ENCODE measurements around the gene ACAD9. TPM values are rescaled to one million over a fixed set of nuclear protein-coding genes. Genes with fewer than 3 reads are reported as not detected.
A peak's percentile ranks its signal among the peaks of the same experiment; 100 is the strongest.

The ACAD9 gene
- total RNA-seq, 2 donors from 2014 or later: 59.8 to 60.3 TPM

DNA sequence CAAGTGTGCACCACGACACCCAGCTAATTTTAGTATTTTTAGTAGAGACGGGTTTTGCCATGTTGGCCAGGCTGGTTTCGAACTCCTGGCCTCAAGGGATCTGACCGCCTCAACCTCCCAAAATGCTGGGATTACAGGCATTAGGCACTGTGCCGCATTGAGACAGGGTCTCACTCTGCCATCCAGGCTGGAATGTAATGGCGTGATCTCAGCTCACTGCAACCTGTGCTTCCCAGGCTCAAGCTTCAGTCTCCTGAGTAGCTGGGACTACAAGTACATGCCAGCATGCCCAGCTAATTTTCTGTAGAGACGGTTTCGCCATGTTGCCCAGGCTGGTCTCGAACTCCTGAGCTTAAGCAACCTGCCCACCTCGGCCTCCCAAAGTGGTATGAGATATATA, 51.6 kb downstream of the ACAD9 start:
- H3K4me1 Mint-ChIP-seq: no peaks in the 10 kb centered on the region
- H3K4me3 Mint-ChIP-seq: no peak overlapping the region
- H3K27ac Mint-ChIP-seq: no peak overlapping the region
- H3K27me3 Mint-ChIP-seq: peaks cover 3% of the 10 kb centered on the region
- no peaks in the 10 kb centered on the region for H3K9me3 Mint-ChIP-seq
- H3K36me3 Mint-ChIP-seq (ENCODE audit: low read depth): no peaks in the 10 kb centered on the region
- no peak for ATAC-seq (replicated peaks)

DNA sequence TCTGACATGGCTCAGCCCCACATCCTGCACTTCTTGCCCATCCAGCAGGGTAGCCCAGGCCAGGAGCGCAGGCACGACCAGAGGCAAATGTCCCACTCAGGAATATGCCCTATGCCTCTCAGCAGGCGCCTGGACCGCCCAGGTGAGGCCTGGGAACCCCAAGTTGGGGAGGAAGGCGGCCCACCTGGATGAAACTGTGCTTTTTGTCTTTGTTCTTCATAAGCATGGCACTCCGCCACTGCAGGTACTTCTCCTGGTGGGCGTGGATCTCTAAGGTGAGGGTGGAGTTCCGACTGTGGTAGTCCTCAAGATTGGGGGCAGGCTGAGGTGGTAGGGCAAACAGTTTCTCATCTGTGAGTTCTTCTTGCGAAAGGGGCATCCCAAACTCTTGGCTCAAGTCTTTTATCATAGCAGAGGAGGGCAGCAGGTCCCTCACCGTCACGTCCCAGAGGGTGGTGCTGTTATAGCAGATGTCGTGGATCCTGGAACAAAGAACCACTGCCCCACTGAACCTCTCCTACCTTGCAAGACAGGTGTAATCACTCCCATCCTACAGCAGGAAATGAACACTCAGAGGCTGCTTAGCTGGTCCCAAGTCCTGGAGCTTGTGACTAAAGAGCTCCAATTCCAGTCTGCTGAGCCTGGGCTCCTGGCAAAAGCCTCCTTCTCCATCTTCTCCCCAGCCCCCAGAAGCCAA, 53.2 kb downstream of the ACAD9 start:
- Mint-ChIP-seq H3K9me3 (no peaks in the 10 kb centered on the region), H3K36me3 (ENCODE audit: low read depth) (no peaks in the 10 kb centered on the region), H3K4me1 (no peaks in the 10 kb centered on the region), H3K27me3 (peaks cover 3% of the 10 kb centered on the region), H3K4me3 (no peak overlapping the region), H3K27ac (no peak overlapping the region)
- no peak for ATAC-seq (replicated peaks)

DNA sequence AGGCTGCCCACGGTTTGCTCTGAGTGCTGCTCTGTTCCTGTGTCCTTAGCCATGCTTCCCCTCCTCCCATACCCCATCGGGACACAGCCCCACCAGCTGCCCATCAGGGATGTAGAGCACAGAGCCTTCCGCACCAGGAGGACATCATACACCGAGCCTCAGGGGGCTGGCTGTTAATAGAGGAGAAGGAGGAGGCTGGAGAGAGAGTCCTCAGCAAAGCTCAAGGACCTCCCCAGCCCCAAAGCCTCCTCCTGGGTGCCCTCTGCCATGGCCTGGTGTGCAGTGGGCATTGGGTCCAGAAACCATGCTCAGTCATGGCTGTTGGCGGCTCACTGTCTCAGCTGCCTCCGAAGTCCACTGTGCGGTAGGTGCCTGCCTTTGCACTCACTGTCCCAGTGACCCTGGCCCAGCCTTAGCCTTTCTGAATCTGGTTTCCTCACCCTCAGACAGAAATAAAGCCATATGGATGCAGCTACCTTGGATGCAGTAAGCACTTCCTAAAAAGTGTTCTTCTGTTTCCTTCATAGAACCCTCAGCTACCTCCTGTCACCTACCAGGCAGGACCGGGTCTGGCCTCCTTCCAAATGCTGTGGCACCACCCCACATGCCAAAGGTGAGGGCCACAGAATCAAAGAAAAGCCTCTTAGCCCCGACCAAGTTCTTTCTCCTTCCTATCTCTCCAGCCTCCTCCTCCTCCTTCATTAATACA, 53.9 kb downstream of the ACAD9 start:
- H3K4me3 Mint-ChIP-seq: no peak overlapping the region
- H3K9me3 Mint-ChIP-seq: no peaks in the 10 kb centered on the region
- peaks cover 3% of the 10 kb centered on the region for H3K27me3 Mint-ChIP-seq
- peak overlapping the region; percentile 48 for H3K27ac Mint-ChIP-seq
- no peaks in the 10 kb centered on the region for H3K4me1 Mint-ChIP-seq
- no peak for ATAC-seq (replicated peaks)
- no peaks in the 10 kb centered on the region for H3K36me3 Mint-ChIP-seq (ENCODE audit: low read depth)

DNA sequence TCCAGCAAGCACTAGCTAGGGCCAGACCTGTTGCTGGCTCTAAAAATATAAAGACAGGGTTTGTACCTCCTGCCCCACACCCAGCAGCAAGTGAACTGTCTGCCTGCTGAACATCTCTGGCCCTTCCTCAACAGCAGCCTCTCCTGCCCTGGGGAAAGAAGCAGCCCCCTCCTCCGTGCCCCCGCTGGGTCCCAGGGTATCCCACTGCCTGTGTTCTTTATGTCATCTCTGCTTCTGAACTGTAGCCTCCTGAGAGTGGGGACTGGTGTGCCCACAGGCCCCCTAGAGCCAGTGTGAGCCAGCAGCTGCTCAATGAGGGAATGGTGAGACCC, 54.5 kb downstream of the ACAD9 start:
- no peaks in the 10 kb centered on the region for H3K9me3 Mint-ChIP-seq
- peak overlapping the region; percentile 48 for H3K27ac Mint-ChIP-seq
- H3K36me3 Mint-ChIP-seq (ENCODE audit: low read depth): no peaks in the 10 kb centered on the region
- peaks cover 3% of the 10 kb centered on the region for H3K27me3 Mint-ChIP-seq
- no peak overlapping the region for H3K4me3 Mint-ChIP-seq
- ATAC-seq (replicated peaks): no peak
- no peaks in the 10 kb centered on the region for H3K4me1 Mint-ChIP-seq

DNA sequence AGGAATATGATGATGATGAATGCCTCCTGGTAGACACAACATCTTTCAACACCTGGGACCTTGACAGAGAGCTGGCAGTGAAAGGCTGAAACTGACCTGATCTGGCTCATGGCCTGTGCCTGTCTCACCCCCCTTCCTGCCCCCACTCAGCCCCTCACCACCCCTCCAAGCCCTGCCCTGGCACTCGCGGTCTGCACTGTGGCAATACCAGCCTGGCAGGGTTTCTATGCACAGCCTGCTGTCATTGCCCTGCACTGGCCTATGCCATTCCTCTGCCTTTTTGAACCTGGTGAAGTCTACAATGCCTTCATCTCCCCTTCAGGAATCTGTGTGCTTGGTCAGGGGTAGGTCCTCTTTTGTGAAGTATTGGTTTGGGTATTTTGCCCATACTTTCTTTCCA, 56.5 kb downstream of the ACAD9 start:
- H3K36me3 Mint-ChIP-seq (ENCODE audit: low read depth): no peaks in the 10 kb centered on the region
- H3K27me3 Mint-ChIP-seq: peaks cover 3% of the 10 kb centered on the region
- no peaks in the 10 kb centered on the region for H3K4me1 Mint-ChIP-seq
- no peak for ATAC-seq (replicated peaks)
- H3K9me3 Mint-ChIP-seq: no peaks in the 10 kb centered on the region
- H3K27ac Mint-ChIP-seq: no peak overlapping the region
- no peak overlapping the region for H3K4me3 Mint-ChIP-seq

DNA sequence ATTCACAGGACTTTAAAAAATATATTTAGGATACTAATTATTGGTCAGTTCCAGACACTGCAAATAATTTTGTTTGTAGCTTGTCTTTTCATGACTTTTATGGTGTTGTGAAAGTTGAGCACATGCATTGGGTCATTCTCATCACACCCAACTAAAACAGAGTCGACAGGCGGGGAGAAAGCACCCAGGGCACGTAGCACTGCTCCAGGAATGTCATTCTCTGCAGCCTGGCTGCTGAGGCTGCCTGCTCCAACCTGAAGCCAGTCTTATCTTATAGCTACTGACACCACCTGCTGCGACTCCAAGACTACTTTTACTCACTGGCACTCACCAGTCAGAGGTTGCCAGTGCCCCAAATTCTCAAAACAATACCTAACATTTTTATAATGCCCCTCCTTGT, 56.9 kb downstream of the ACAD9 start:
- no peaks in the 10 kb centered on the region for H3K4me1 Mint-ChIP-seq
- H3K36me3 Mint-ChIP-seq (ENCODE audit: low read depth): no peaks in the 10 kb centered on the region
- peaks cover 3% of the 10 kb centered on the region for H3K27me3 Mint-ChIP-seq
- no peak for ATAC-seq (replicated peaks)
- H3K9me3 Mint-ChIP-seq: no peaks in the 10 kb centered on the region
- H3K4me3 Mint-ChIP-seq: no peak overlapping the region
- H3K27ac Mint-ChIP-seq: no peak overlapping the region

DNA sequence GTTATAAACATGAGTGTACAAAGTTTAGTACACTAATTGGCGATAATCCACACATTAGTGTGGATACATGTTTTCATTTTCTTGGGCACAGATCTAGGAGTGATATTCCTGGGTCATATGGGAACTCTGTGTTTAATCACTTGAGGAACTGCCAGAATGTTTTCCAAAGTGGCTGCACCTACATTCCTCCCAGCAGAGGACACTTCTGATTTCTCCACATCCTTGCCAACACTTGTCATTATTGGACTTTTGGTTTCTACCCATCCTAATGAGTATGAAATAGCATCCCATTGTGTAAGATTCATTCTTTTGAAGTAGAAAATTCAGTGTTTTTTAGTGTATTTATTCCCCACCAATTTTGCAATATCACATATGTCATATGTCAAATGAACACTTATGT, 60.8 kb downstream of the ACAD9 start:
- Mint-ChIP-seq H3K27me3 (peaks cover 3% of the 10 kb centered on the region), H3K27ac (no peak overlapping the region), H3K4me1 (no peaks in the 10 kb centered on the region), H3K9me3 (no peaks in the 10 kb centered on the region), H3K36me3 (ENCODE audit: low read depth) (no peaks in the 10 kb centered on the region), H3K4me3 (no peak overlapping the region)
- ATAC-seq (replicated peaks): no peak

DNA sequence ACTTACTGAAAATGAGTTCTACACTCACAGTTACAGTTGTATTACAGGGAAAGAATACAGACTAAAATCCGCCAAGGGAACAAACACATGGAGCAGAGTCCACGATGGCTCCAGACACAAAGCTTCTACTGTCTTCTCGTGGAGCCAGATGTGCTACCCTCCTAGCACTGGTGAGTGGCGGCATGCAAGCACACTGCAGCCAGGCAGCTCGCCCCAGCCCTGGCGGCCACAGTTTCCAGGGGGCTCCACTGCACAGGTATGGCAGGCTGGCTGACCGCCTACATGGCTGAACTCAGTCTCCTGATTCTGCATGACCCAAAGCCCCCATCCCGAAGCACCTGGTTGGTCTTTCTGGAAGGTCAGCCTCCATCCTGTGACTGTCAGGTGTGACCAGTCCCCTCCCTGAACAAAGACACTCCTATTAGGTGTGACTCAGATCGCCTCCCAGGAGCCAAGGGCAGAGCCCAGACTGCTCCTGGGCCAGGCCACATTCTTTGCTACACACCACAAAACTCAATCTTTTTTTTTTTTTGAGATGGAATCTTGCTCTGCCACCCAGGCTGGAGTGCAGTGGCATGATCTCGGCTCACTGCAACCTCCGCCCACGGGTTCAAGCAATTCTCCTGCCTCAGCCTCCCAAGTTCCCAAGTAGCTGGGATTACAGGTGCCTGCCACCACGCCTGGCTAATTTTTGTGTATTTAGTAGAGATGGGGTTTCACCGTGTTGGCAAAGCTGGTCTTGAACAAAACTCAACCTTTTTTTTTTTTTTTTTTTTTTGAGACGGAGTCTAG, 62.9 kb downstream of the ACAD9 start:
- Mint-ChIP-seq H3K4me3 (no peak overlapping the region), H3K36me3 (ENCODE audit: low read depth) (no peaks in the 10 kb centered on the region), H3K4me1 (no peaks in the 10 kb centered on the region), H3K27ac (no peak overlapping the region), H3K9me3 (no peaks in the 10 kb centered on the region), H3K27me3 (peaks cover 3% of the 10 kb centered on the region)
- no peak for ATAC-seq (replicated peaks)

DNA sequence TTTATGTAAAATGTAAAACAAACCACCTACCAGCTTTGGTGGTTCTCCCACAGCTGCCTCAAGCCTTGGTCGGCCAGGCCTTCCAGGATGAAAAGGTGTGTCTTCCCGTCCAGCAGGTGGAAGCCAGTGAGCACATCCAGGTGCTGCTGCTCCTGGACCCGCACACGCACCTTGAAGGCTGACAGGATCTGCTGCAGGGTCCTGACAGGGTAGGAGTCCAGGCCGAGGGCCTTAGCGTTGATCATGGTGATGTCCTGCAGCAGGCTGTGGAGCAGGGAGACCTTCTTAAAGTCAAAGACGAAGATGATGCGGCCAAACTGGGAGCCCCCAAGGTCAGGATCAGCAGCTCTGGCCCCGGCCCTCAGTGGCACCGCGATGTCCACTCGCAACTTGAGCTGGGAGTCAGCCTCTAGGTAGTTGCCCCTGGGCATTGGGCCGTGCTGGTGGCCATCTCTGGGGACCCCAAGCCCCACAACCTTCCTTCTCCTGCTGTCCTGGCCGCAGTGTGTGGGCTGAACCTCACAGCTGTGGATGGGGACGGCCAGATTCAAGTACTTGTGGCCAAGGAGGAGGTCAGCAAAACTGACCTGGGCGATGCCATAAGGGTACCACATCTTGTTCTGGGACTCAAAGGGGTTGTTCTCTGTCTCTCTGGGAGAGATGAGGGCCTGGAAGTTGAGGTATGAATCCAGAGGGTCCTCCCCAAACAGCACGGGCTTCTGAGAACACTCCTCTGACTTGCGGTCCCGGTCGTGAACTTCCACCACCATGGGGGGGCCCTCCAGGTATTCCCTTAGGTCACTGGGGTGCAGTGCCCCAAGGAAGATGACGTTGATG, 65.8 kb downstream of the ACAD9 start:
- Mint-ChIP-seq H3K27ac (no peak overlapping the region), H3K4me1 (no peaks in the 10 kb centered on the region), H3K27me3 (peaks cover 3% of the 10 kb centered on the region), H3K4me3 (no peak overlapping the region), H3K9me3 (no peaks in the 10 kb centered on the region), H3K36me3 (ENCODE audit: low read depth) (no peaks in the 10 kb centered on the region)
- ATAC-seq (replicated peaks): no peak

DNA sequence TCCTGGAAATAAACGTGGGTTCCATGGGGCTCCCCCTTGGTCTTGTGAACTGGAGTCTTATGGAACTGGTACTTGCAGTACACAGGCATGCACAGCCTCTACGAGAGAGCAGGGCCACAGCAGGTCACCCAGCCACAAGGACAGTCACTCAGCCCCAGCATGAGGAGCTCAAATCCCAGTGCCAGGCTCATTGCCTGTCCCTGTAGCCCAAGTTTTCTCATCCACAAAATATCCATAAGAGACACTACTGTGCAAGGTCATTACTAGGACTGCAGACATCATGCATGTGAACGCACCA, 66.4 kb downstream of the ACAD9 start:
- Mint-ChIP-seq H3K4me1 (no peaks in the 10 kb centered on the region), H3K27me3 (peaks cover 3% of the 10 kb centered on the region), H3K4me3 (no peak overlapping the region), H3K27ac (no peak overlapping the region), H3K36me3 (ENCODE audit: low read depth) (no peaks in the 10 kb centered on the region), H3K9me3 (no peaks in the 10 kb centered on the region)
- ATAC-seq (replicated peaks): no peak

DNA sequence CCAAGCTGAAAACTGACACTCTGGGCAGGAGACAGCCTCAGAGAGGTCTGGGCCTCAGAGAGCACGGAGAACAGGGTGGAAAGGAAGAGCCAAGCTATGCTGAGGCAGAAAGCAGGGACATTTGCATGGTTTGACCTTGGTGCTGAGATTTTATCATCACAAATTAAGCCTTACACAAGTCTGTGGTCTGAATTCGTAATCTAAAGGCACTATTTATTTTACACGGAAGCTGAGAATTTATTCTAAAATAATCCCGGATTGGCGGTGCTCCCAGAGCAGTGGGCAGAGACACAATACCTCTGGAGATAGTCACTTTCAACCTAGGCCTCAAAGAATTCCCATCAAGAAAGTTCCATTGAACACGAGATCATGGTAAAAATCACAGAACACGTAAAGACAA, 67.0 kb downstream of the ACAD9 start:
- Mint-ChIP-seq H3K4me3 (no peak overlapping the region), H3K27ac (no peak overlapping the region), H3K36me3 (ENCODE audit: low read depth) (no peaks in the 10 kb centered on the region), H3K27me3 (peaks cover 3% of the 10 kb centered on the region), H3K4me1 (no peaks in the 10 kb centered on the region), H3K9me3 (no peaks in the 10 kb centered on the region)
- ATAC-seq (replicated peaks): no peak

DNA sequence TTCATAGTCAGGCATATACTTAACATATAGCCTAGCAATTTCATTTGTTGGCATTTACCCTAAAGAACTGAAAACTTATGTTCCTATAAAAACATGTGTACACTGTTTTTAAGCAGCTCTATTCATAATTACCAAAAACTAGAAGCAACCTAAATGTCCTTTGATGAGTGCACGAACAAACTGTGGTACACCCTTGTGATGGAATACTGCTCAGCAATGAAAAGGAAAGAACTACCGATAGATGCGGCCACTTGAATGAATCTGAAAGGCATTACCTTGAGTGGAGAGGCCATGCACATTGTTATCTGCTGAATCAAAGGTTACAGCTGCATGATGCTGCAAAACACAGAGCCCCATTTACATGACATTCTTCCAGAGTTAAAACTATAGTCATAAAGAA, 69.7 kb downstream of the ACAD9 start:
- Mint-ChIP-seq H3K9me3 (no peaks in the 10 kb centered on the region), H3K36me3 (ENCODE audit: low read depth) (no peaks in the 10 kb centered on the region)

DNA sequence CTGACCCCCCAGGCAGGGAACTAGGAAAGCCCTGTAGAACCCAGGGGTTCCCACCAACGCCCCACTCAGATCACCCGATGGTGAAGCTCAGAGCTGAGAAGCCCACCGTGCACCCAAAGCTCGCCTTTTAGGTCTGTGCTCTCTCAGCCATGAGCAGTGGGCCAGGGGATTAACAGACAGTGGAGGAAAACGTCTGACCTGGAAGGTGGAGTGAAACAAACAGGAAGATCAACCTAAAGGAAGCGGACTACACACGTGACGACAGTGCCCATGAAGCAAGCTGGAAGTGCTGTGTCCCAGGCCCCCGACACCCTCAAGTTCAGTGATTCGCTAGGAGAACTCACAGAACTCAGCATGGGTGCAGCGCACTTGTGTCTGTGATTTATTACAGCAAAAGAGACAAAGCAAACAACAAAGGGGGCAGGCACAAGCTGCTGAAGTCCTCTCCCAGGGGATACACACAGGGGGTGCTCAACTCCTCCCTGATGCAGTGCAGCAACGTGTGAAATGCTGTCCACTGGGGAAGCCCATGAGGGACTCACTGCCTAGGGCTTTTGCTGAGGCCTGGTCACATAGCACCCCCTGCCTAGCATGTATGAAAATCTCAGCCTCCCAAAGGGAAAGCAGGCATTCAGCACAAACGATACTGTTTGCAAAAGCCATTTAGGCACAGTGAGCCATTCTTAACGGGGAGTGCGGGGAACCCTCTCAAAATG, 71.0 kb downstream of the ACAD9 start:
- H3K4me1 Mint-ChIP-seq: no peaks in the 10 kb centered on the region
- no peak overlapping the region for H3K4me3 Mint-ChIP-seq
- H3K9me3 Mint-ChIP-seq: no peaks in the 10 kb centered on the region
- no peak overlapping the region for H3K27ac Mint-ChIP-seq
- ATAC-seq (replicated peaks): peak; percentile 70
- no peaks in the 10 kb centered on the region for H3K27me3 Mint-ChIP-seq
- H3K36me3 Mint-ChIP-seq (ENCODE audit: low read depth): no peaks in the 10 kb centered on the region

More for the DNA sequence above, 69.7 kb downstream of the ACAD9 start:
- ATAC-seq (replicated peaks): no peak
- H3K4me1 Mint-ChIP-seq: no peaks in the 10 kb centered on the region
- no peak overlapping the region for H3K4me3 Mint-ChIP-seq
- H3K27ac Mint-ChIP-seq: no peak overlapping the region
- H3K27me3 Mint-ChIP-seq: no peaks in the 10 kb centered on the region

DNA sequence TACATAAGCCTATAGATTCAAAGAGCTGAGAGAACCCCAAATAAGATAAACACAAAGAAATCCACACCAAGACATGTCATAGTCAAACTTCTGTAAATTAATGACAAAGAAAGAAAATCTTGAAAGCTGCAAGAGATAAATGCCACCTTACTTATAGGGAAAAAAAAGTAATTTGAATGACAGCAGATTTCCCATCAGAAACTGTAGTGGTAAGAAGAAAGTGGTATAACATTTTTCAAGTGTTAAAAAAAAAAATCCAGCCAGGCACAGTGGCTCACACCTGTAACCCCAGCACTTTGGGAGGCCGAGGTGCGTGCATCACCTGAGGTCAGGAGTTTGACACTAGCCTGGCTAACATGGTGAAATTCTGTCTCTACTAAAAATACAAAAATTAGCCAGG, 77.0 kb downstream of the ACAD9 start:
- Mint-ChIP-seq H3K27ac (no peak overlapping the region), H3K36me3 (ENCODE audit: low read depth) (no peaks in the 10 kb centered on the region), H3K4me1 (no peaks in the 10 kb centered on the region), H3K27me3 (peaks cover 4% of the 10 kb centered on the region), H3K4me3 (no peak overlapping the region), H3K9me3 (no peaks in the 10 kb centered on the region)
- no peak for ATAC-seq (replicated peaks)

Data from activated T-helper 17 cell treated with anti-CD3 and anti-CD28 coated beads, Interleukin-2, amount 50 U/mL, for 72 hours (primary cell).